Lower lobe of right lung (tissue), 2 donors: ENCODE results near the gene ZFX. TPM values are rescaled to one million over a fixed set of nuclear protein-coding genes. Genes with fewer than 3 reads are reported as not detected.

Source experiments
- ATAC-seq, 2 donors: fragments of 200-7000 bp; cut with Tn5 transposase; one replicate each; pipeline ENCODE4 v1.9.1; 2020 to 2022; ENCODE audit warnings: mild to moderate bottlenecking in 2 of 2, moderate library complexity in 2 of 2
- DNase-seq: peaks from one replicate; pipeline ENCODE4 v3.0.0-alpha.2; 2020
- H3K27ac ChIP-seq: fragments of 200-600 bp; one replicate; pipeline ENCODE4 v1.8.0; 2022
- H3K27me3 ChIP-seq: fragments of 200-600 bp; one replicate; pipeline ENCODE4 v1.8.0; 2022; ENCODE audit warnings: low read depth
- H3K36me3 ChIP-seq: fragments of 200-600 bp; one replicate; pipeline ENCODE4 v1.8.0; 2022; ENCODE audit warnings: mild to moderate bottlenecking
- H3K4me1 ChIP-seq: fragments of 200-600 bp; one replicate; pipeline ENCODE4 v1.8.0; 2022
- H3K4me3 ChIP-seq: fragments of 200-600 bp; one replicate; pipeline ENCODE4 v1.8.0; 2022; ENCODE audit warnings: mild to moderate bottlenecking
- H3K9me3 ChIP-seq: fragments of 200-600 bp; one replicate; pipeline ENCODE4 v1.8.0; 2022
- intact Hi-C: fragments of 100-400 bp; cut with DNase I; formaldehyde crosslinking; loops from one replicate; pipeline ENCODE4 v1.11.0; 2022
- total RNA-seq: library from RNA; stranded (reverse); fragmentation: NEBNext Ultra II Directional; extraction: Animal tissue kit (Norgen Biotek cat#: 25700); gene quantifications from one replicate; pipeline ENCODE4 v1.2.1, GENCODE V29; 2021
- TF ChIP-seq, protein P1 (sequence below): fragments of 200-600 bp; IDR thresholded peaks from one replicate; pipeline ENCODE4 v1.8.0; 2022; ENCODE audit warnings: antibody characterized with exemption, mild to moderate bottlenecking
- donor health status: DM: no; HTN: yes; CAD: no; lungs with severe emphysema.

ZFX gene
- total RNA-seq, 1 donor from 2014 or later: 39.1 TPM

DNA sequence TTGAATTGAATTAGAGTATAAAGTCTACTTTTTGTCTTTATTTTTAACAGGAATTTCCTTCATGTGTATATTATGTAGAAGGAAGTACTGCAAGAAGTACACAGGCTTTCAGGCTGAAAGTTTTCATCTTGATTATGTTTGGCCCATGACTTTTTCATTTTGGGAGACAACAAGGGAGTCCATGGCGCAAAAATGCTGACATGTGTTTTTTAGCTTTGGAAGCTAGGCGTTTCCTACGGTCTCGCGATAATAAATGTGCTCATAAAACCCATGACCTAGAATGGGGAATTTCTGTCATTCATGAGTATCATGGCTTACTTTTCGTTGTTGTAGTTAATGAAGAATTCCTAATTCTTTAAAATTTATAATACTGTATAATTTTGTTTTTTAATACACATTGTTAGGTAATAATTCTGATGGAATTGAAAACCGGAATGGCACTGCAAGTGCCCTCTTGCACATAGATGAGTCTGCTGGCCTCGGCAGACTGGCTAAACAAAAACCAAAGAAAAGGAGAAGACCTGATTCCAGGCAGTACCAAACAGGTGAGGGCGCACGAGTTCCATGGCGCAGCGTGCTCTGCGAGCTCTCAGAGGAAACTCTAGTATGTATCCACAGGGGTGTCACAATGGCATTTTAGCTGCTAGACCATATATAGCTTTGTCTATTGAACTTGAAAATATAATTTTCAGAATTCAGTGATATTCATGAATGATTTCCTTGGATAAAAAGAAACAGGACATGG lies 59.1 kb downstream of the ZFX start:
- Histone ChIP-seq H3K9me3 (no peaks in the 10 kb centered on the region), H3K27me3 (no peaks in the 10 kb centered on the region), H3K27ac (no peak overlapping the region), H3K4me3 (no peak overlapping the region), H3K36me3 (peaks cover 56% of the 10 kb centered on the region), H3K4me1 (peaks cover 8% of the 10 kb centered on the region)
- ATAC-seq (no peak), DNase-seq (no peak)
- intact Hi-C loops: no loop called here
- TF ChIP-seq, protein P1, sequence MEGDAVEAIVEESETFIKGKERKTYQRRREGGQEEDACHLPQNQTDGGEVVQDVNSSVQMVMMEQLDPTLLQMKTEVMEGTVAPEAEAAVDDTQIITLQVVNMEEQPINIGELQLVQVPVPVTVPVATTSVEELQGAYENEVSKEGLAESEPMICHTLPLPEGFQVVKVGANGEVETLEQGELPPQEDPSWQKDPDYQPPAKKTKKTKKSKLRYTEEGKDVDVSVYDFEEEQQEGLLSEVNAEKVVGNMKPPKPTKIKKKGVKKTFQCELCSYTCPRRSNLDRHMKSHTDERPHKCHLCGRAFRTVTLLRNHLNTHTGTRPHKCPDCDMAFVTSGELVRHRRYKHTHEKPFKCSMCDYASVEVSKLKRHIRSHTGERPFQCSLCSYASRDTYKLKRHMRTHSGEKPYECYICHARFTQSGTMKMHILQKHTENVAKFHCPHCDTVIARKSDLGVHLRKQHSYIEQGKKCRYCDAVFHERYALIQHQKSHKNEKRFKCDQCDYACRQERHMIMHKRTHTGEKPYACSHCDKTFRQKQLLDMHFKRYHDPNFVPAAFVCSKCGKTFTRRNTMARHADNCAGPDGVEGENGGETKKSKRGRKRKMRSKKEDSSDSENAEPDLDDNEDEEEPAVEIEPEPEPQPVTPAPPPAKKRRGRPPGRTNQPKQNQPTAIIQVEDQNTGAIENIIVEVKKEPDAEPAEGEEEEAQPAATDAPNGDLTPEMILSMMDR: no peak

DNA sequence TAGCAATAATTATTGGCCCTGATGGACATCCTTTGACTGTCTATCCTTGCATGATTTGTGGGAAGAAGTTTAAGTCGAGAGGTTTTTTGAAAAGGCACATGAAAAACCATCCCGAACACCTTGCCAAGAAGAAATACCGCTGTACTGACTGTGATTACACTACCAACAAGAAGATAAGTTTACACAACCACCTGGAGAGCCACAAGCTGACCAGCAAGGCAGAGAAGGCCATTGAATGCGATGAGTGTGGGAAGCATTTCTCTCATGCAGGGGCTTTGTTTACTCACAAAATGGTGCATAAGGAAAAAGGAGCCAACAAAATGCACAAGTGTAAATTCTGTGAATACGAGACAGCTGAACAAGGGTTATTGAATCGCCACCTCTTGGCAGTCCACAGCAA lies 60.7 kb downstream of the ZFX start:
- Histone ChIP-seq H3K4me1 (peaks cover 3% of the 10 kb centered on the region), H3K27ac (no peak overlapping the region), H3K36me3 (peaks cover 56% of the 10 kb centered on the region), H3K4me3 (no peak overlapping the region), H3K9me3 (no peaks in the 10 kb centered on the region), H3K27me3 (no peaks in the 10 kb centered on the region)
- TF ChIP-seq, protein P1: no peak
- intact Hi-C loops: no loop called here
- no peak for DNase-seq
- no peak for ATAC-seq

DNA sequence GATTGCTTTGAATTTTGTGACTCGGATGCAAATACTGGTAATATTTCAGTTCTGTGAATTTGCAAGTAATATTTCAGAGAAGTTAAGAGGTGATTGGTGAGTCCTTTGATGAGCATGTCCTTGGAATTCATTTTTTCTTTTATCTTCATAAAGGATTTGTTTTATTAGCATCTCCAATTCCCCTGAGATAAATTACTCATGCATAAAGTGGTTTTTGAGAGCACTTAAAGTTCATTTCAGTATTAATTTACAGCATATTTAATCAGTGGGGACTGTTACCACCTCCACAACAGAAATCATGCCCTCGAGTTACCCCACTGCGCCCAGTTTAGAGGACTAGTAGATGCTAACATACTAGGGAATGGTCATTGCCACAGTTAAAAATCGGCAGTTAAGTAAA lies 65.0 kb downstream of the ZFX start:
- intact Hi-C loops: no loop called here
- H3K27ac ChIP-seq: no peak overlapping the region
- no peak for ATAC-seq

DNA sequence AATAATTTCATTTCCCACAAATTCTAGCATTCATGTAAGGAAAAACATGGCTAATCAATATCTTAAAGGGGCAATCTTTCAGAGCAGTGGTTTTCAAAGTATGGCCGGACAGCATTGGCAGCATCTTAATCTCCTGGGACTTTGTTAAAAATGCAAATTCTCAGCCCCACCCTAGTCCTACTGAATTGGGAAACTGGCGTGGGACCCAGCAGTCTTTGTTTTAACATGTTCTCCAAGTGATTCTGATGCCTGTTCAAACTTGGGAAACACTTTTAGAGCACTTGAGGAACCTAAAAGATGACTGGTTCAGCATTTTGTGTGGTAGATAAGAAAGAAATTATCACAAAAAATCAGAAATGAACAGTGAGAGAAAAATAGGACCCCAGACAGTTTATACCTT lies 65.7 kb downstream of the ZFX start:
- peak in 1 of 2 donors; percentile 28 for ATAC-seq
- H3K4me3 ChIP-seq: no peak overlapping the region
- no peak for DNase-seq
- TF ChIP-seq, protein P1: no peak
- intact Hi-C loops: no loop called here
- H3K27ac ChIP-seq: no peak overlapping the region
- H3K36me3 ChIP-seq: peaks cover 26% of the 10 kb centered on the region
- no peaks in the 10 kb centered on the region for H3K27me3 ChIP-seq
- H3K9me3 ChIP-seq: no peaks in the 10 kb centered on the region
- H3K4me1 ChIP-seq: no peaks in the 10 kb centered on the region

More for the DNA sequence above, 65.0 kb downstream of the ZFX start:
- DNase-seq: no peak
- H3K4me3 ChIP-seq: no peak overlapping the region
- H3K9me3 ChIP-seq: no peaks in the 10 kb centered on the region
- no peaks in the 10 kb centered on the region for H3K4me1 ChIP-seq
- H3K27me3 ChIP-seq: no peaks in the 10 kb centered on the region
- peaks cover 33% of the 10 kb centered on the region for H3K36me3 ChIP-seq
- TF ChIP-seq, protein P1: no peak

DNA sequence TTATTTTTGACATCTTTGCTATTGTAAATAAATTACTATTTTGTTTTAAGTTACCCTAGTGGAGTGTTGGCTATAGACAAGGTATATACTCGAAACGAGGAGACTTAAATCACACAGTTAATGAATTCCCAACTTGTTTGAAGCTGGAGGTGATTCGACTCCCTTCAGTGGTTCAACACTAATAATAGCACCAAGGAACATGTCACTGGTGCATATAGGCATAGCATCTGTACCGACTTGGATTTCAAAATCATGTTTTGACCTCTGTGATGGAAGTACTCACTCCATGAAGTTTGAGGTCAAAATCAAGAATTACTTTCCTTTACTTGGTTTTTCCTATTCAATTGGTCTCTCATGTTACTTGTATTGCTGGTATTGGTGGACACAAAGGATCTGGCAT lies 66.5 kb downstream of the ZFX start:
- intact Hi-C loops: no loop called here
- DNase-seq (no peak), ATAC-seq (no peak)
- no peak overlapping the region for H3K27ac ChIP-seq
- H3K27me3 ChIP-seq: no peaks in the 10 kb centered on the region
- H3K9me3 ChIP-seq: no peaks in the 10 kb centered on the region
- no peaks in the 10 kb centered on the region for H3K4me1 ChIP-seq
- H3K36me3 ChIP-seq: peaks cover 18% of the 10 kb centered on the region
- TF ChIP-seq, protein P1: no peak
- no peak overlapping the region for H3K4me3 ChIP-seq
